HCT116 (cell line): Measurements from ENCODE around the gene PTPRCAP. TPM values are rescaled to one million over a fixed set of nuclear protein-coding genes. Genes with fewer than 3 reads are reported as not detected.

Source experiments
- ATAC-seq: fragments of 200-7000 bp; cut with Tn5 transposase; 2 replicates; pipeline ENCODE4 v1.9.1; 2020; ENCODE audit warnings: mild to moderate bottlenecking, moderate library complexity
- BruUV-seq: library from RNA; stranded (reverse); fragments of 400-500 nt; replicated peaks from 2 replicates; lab custom pipeline; 2021; lab: Mats Ljungman, UMichigan
- CTCF ChIA-PET: fragments of 300-600 bp; sonication (Branson Sonifier 250); formaldehyde crosslinking; loops from one replicate; lab custom pipeline; 2021; ENCODE audit warnings: antibody characterized with exemption; lab: Charles Lee
- POLR2A ChIA-PET: fragments of 300-600, 350-600 bp; sonication (Branson Sonifier 250); formaldehyde crosslinking; loops from one replicate; lab custom pipeline; 2021; ENCODE audit warnings: antibody characterized with exemption; lab: Charles Lee
- RAD21 ChIA-PET, 2 experiments: fragments of 300-600 bp; sonication (Branson Sonifier 250); formaldehyde crosslinking; loops; one replicate each; lab custom pipeline; 2023; ENCODE audit warnings: low total read pairs in 2 of 2; ENCODE audit not compliant: uncharacterized antibody in 2 of 2, unreplicated experiment in 2 of 2, low non-redundant PET in 1 of 2; lab: Charles Lee
- DNase-seq: peaks from one replicate; pipeline ENCODE4 v3.0.0-alpha.2; 2010; ENCODE audit warnings: low read depth, low spot score
- H2AFZ ChIP-seq: fragments of 200-600 bp; shearing (Covaris generic), sonication (generic); 2 replicates; pipeline ENCODE4 v1.6.1; 2017; ENCODE audit warnings: low read depth, mixed run types, mixed read lengths, antibody characterized with exemption, low read length; ENCODE audit not compliant: poor library complexity, severe bottlenecking
- H3K27ac ChIP-seq: 2 replicates; pipeline ENCODE4 v1.5.1; 2012; ENCODE audit warnings: low read depth, low read length
- H3K27me3 ChIP-seq: fragments of 200-600 bp; sonication (generic); 2 replicates; pipeline ENCODE4 v1.6.1; 2016; ENCODE audit warnings: mixed run types, low read length, mixed read lengths; ENCODE audit not compliant: insufficient read depth
- H3K36me3 ChIP-seq, 2 experiments: fragments of 200-500 bp in 1 of 2; fragments of 200-600 bp in 1 of 2; sonication (Bioruptor generic) in 1 of 2; sonication (generic) in 1 of 2; 2 replicates each; pipeline versions ENCODE4 v1.5.1 to v1.6.1; 2014 to 2016; ENCODE audit warnings: low read length in 2 of 2, inconsistent platforms in 1 of 2, mixed read lengths in 1 of 2, mixed run types in 1 of 2; ENCODE audit not compliant: insufficient read depth in 2 of 2, control insufficient read depth in 1 of 2
- H3K4me1 ChIP-seq, 2 experiments: fragments of 200-600 bp in 1 of 2; sonication (generic) in 1 of 2; 2 replicates each; pipeline versions ENCODE4 v1.5.1 to v1.6.1; 2012 to 2017; ENCODE audit warnings: low read length in 2 of 2, inconsistent platforms in 1 of 2, mild to moderate bottlenecking in 1 of 2, mixed read lengths in 1 of 2, mixed run types in 1 of 2, moderate library complexity in 1 of 2; ENCODE audit not compliant: insufficient read depth in 2 of 2, control insufficient read depth in 1 of 2
- H3K4me2 ChIP-seq: fragments of 200-600 bp; sonication (generic); 2 replicates; pipeline ENCODE4 v1.6.1; 2017; ENCODE audit warnings: mixed run types, low read length, mixed read lengths
- H3K4me3 ChIP-seq, 2 experiments: fragments of 200-600 bp in 1 of 2; sonication (generic) in 1 of 2; replicated peaks in 1 of 2; 2 replicates each; pipeline ENCODE4 v1.5.1; 2011 to 2016; ENCODE audit warnings: low read length in 2 of 2, control low read depth in 1 of 2, low read depth in 1 of 2, mild to moderate bottlenecking in 1 of 2, mixed read lengths in 1 of 2, mixed run types in 1 of 2
- H3K79me2 ChIP-seq: fragments of 200-600 bp; sonication (generic); 2 replicates; pipeline ENCODE4 v1.6.1; 2017; ENCODE audit warnings: mild to moderate bottlenecking, mixed run types, low read length, moderate library complexity, mixed read lengths; ENCODE audit not compliant: insufficient read depth
- H3K9ac ChIP-seq: fragments of 200-600 bp; sonication (generic); 2 replicates; pipeline ENCODE4 v1.6.1; 2016; ENCODE audit warnings: low read length, mixed read lengths
- H3K9me2 ChIP-seq: fragments of 200-600 bp; sonication (generic), shearing (Covaris generic); 2 replicates; pipeline ENCODE4 v1.6.1; 2017; ENCODE audit warnings: mixed run types, mild to moderate bottlenecking, moderate library complexity; ENCODE audit not compliant: insufficient read depth
- H3K9me3 ChIP-seq, 2 experiments: fragments of 200-500 bp in 1 of 2; fragments of 200-600 bp in 1 of 2; sonication (Bioruptor generic) in 1 of 2; sonication (generic) in 1 of 2; 2 replicates each; pipeline ENCODE4 v1.6.1; 2014 to 2017; ENCODE audit warnings: low read length in 2 of 2, mixed read lengths in 2 of 2, inconsistent platforms in 1 of 2, low read depth in 1 of 2, mild to moderate bottlenecking in 1 of 2, mixed run types in 1 of 2, moderate library complexity in 1 of 2; ENCODE audit not compliant: control insufficient read depth in 1 of 2, insufficient read depth in 1 of 2
- H4K20me1 ChIP-seq: fragments of 200-600 bp; sonication (generic), shearing (Covaris generic); 2 replicates; pipeline ENCODE4 v1.6.1; 2017; ENCODE audit warnings: mixed run types, mild to moderate bottlenecking, moderate library complexity; ENCODE audit not compliant: insufficient read depth
- CEBPB ChIP-seq: IDR thresholded peaks from 2 replicates; pipeline ENCODE4 v1.6.1; 2012; ENCODE audit warnings: low read depth
- EGR1 ChIP-seq: IDR thresholded peaks from 2 replicates; pipeline ENCODE4 v1.6.1; 2012; ENCODE audit warnings: low read depth
- EZH2 ChIP-seq: fragments of 200-600 bp; sonication (generic); IDR thresholded peaks from 2 replicates; pipeline ENCODE4 v1.6.1; 2017; ENCODE audit warnings: antibody characterized with exemption, mixed run types
- EZH2phosphoT487 ChIP-seq: fragments of 200-600 bp; IDR thresholded peaks from 2 replicates; pipeline ENCODE4 v1.6.1; 2018; ENCODE audit warnings: antibody characterized with exemption, borderline replicate concordance
- JUND ChIP-seq: IDR thresholded peaks from 2 replicates; pipeline ENCODE4 v1.6.1; 2012
- MAX ChIP-seq: IDR thresholded peaks from 2 replicates; pipeline ENCODE4 v1.6.1; 2012
- POLR2A ChIP-seq: IDR thresholded peaks from 2 replicates; pipeline ENCODE4 v1.7.0; 2011; ENCODE audit warnings: borderline replicate concordance; ENCODE audit not compliant: insufficient read depth, insufficient read length; ENCODE audit errors: extremely low read depth
- RAD21 ChIP-seq: IDR thresholded peaks from 2 replicates; pipeline ENCODE4 v1.6.1; 2012; ENCODE audit warnings: low read depth, mild to moderate bottlenecking
- SP1 ChIP-seq: IDR thresholded peaks from 2 replicates; pipeline ENCODE4 v1.6.1; 2012; ENCODE audit warnings: low read depth
- SRF ChIP-seq: IDR thresholded peaks from 2 replicates; pipeline ENCODE4 v1.6.1; 2012; ENCODE audit warnings: low read depth
- TCF7L2 ChIP-seq: IDR thresholded peaks from 2 replicates; pipeline ENCODE4 v1.7.0; 2011; ENCODE audit warnings: borderline replicate concordance, inconsistent platforms; ENCODE audit not compliant: insufficient read depth, insufficient read length; ENCODE audit errors: extremely low read depth
- intact Hi-C: fragments of 100-400 bp; cut with micrococcal nuclease; formaldehyde crosslinking; loops from 2 replicates; pipeline ENCODE4 v1.10.0; 2022
- total RNA-seq: library from RNA; stranded (reverse); gene quantifications from one replicate; pipeline ENCODE4 v1.2.1, GENCODE V29; 2021; ENCODE audit not compliant: unreplicated experiment
- TF ChIP-seq, protein P1 (sequence below), 3 experiments: fragments of 200-600 bp in 1 of 3; sonication (generic) in 1 of 3; IDR thresholded peaks in 2 of 3; conservative IDR thresholded peaks in 1 of 3; 2 replicates each; pipeline ENCODE4 v1.5.1; 2012 to 2017; ENCODE audit warnings: low read depth in 2 of 3, low read length in 2 of 3, antibody characterized with exemption in 1 of 3, borderline replicate concordance in 1 of 3, control low read depth in 1 of 3, mild to moderate bottlenecking in 1 of 3, mixed read lengths in 1 of 3, mixed run types in 1 of 3, moderate library complexity in 1 of 3; ENCODE audit not compliant: insufficient read depth in 1 of 3
- TF ChIP-seq, protein P2 (sequence below): IDR thresholded peaks from 2 replicates; pipeline ENCODE4 v1.6.1; 2011; ENCODE audit warnings: mild to moderate bottlenecking, low read length, moderate library complexity; ENCODE audit not compliant: insufficient replicate concordance; ENCODE audit errors: extremely low read depth

The PTPRCAP gene
- total RNA-seq, 1 experiment from 2014 or later: 1.4 TPM

DNA sequence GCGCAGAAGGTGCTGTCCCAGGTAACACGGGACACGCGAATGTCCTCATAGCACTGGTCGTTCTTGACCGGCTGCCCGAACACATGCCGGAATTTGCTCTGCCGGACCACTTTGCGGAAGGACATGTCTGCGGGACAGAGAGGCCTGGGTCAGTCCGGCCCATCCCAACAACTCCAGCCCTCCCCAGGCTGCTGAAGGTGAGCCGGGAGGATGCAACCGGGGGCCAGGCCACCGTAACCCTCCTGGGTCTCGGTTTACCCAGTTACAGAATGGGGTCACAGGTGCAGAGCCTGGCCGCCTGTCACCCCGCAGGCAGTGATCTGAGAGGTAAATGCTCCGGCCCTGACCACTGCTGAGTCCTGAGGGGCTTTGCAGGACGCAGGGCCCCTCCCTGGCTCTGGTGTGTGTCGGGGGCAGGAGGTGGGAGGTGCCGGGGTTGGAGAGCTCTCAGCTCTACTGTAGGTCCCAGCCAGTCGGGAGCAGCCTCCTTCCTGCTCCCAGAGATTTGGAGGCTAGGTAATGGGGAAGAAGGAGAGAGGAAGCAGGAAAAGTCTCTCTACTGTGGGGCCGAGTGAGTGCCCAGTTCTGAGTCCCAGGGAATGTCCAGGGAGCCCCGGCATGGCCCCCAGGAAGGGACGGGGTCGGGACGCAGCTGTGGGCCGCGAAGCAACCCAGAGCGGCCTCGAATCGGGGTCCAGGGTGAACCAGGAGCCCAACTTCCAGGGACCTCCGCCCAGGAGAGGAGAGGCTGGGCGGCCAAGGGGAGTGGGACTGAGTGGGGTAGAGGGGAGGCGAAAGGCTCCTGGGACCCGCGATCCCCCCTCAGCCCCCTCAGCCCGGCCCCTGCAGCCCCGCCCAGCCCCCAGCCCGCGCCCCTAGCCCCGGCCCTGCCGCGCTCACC is 5.3 kb upstream of the PTPRCAP start:
- H3K4me2 ChIP-seq: peak overlapping the region; percentile 94
- TF ChIP-seq TCF7L2 (no peak), POLR2A (no peak), SRF (no peak), SP1 (no peak), EZH2phosphoT487 (no peak), EZH2 (no peak), EGR1 (no peak), CEBPB (no peak), MAX (no peak), JUND (no peak), RAD21 (no peak)
- TF ChIP-seq, protein P1, sequence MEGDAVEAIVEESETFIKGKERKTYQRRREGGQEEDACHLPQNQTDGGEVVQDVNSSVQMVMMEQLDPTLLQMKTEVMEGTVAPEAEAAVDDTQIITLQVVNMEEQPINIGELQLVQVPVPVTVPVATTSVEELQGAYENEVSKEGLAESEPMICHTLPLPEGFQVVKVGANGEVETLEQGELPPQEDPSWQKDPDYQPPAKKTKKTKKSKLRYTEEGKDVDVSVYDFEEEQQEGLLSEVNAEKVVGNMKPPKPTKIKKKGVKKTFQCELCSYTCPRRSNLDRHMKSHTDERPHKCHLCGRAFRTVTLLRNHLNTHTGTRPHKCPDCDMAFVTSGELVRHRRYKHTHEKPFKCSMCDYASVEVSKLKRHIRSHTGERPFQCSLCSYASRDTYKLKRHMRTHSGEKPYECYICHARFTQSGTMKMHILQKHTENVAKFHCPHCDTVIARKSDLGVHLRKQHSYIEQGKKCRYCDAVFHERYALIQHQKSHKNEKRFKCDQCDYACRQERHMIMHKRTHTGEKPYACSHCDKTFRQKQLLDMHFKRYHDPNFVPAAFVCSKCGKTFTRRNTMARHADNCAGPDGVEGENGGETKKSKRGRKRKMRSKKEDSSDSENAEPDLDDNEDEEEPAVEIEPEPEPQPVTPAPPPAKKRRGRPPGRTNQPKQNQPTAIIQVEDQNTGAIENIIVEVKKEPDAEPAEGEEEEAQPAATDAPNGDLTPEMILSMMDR (IDR thresholded peaks at IDR 0.05 in 2 of 3, conservative IDR thresholded peaks at IDR 0.05 in 1 of 3; ENCODE audit: borderline replicate concordance in 1 of 3, insufficient read depth in 1 of 3, low read depth in 2 of 3, low read length in 2 of 3): no peak
- TF ChIP-seq, protein P2, sequence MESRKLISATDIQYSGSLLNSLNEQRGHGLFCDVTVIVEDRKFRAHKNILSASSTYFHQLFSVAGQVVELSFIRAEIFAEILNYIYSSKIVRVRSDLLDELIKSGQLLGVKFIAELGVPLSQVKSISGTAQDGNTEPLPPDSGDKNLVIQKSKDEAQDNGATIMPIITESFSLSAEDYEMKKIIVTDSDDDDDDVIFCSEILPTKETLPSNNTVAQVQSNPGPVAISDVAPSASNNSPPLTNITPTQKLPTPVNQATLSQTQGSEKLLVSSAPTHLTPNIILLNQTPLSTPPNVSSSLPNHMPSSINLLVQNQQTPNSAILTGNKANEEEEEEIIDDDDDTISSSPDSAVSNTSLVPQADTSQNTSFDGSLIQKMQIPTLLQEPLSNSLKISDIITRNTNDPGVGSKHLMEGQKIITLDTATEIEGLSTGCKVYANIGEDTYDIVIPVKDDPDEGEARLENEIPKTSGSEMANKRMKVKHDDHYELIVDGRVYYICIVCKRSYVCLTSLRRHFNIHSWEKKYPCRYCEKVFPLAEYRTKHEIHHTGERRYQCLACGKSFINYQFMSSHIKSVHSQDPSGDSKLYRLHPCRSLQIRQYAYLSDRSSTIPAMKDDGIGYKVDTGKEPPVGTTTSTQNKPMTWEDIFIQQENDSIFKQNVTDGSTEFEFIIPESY: no peak
- TF ChIP-seq, all 23 proteins: peak for 0
- Histone ChIP-seq H3K9me3 (no peaks in the 10 kb centered on the region), H2AFZ (no peak overlapping the region), H3K4me3 (peak overlapping the region; percentile 82 to 90), H3K9ac (peak overlapping the region; percentile 87), H4K20me1 (no peaks in the 10 kb centered on the region), H3K27me3 (no peaks in the 10 kb centered on the region), H3K36me3 (peaks cover 0 to 2% of the 10 kb centered on the region in 2 experiments; a peak in 1 of 4 replicates), H3K4me1 (peaks cover 6 to 28% of the 10 kb centered on the region in 2 experiments; a peak in 3 of 4 replicates), H3K79me2 (peaks cover 7% of the 10 kb centered on the region; the same call in 1 of the 2 replicates), H3K27ac (peak overlapping the region; percentile 79), H3K9me2 (no peaks in the 10 kb centered on the region)
- ChIA-PET RAD21 (no interaction called here), CTCF (no interaction called here), POLR2A (no interaction called here)
- intact Hi-C loops: no loop called here
- peak; percentile 29 for ATAC-seq
- no TSS peak for BruUV-seq
- DNase-seq: no peak
